Measurements from ENCODE around the gene FRMD5. TPM values are rescaled to one million over a fixed set of nuclear protein-coding genes. Genes with fewer than 3 reads are reported as not detected.

The FRMD5 gene
- total RNA-seq, 2 donors from 2014 or later = 3.6 to 7.0 TPM

DNA sequence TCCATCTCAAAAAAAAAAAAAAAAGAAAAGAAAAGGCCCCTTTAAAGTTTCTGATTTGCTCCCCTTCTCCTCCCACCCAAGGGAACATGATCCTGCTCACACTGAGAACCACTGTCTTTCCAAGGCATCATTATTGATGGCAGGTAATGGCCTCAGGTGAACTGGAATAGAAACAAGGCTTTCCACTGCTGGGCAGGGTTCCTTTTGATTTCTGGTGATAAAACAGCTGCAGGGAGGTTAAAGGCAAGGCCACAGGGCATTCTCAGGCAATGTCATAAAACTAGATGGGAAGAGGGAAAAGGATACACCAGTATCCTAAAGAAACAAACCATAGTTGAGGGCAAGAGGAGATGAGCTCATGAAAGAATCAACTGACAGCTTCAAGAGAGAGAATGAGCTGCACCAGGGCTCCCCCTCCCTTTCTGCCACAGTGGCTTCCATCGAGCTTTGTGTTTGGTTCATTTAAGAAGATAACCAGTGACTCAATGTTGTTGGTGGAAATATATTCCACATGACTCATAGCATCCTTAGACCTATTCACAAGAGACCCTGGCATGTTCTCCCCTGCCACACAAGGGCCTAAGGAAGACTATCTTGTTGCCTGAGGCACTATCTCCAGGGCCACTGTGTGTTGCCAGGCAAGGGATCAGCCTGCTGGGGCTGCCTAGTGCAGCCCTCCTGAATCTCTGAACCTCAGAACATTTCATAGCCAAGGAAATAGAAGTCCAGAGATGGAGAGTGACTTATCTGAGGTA, 281.9 kb downstream of the FRMD5 start:
- Mint-ChIP-seq H3K9me3 (no peaks in the 10 kb centered on the region), H3K4me3 (no peak overlapping the region), H3K4me1 (peaks cover 9% of the 10 kb centered on the region), H3K36me3 (ENCODE audit: low read depth) (peaks cover 2% of the 10 kb centered on the region), H3K27ac (peak overlapping the region; percentile 10), H3K27me3 (ENCODE audit: insufficient read depth) (no peaks in the 10 kb centered on the region)
- H3K36me3 ChIP-seq (ENCODE audit: control insufficient read depth, insufficient read depth, low read length) = no peaks in the 10 kb centered on the region
- H3K4me3 ChIP-seq (ENCODE audit: low read length) = no peak overlapping the region
- WGBS, 2 experiments (ENCODE audit: insufficient coverage in 1 of 2, insufficient read length in 1 of 2) = no CpG with 5 or more reads among the region's 1 CpG
- TF ChIP-seq, protein P1, sequence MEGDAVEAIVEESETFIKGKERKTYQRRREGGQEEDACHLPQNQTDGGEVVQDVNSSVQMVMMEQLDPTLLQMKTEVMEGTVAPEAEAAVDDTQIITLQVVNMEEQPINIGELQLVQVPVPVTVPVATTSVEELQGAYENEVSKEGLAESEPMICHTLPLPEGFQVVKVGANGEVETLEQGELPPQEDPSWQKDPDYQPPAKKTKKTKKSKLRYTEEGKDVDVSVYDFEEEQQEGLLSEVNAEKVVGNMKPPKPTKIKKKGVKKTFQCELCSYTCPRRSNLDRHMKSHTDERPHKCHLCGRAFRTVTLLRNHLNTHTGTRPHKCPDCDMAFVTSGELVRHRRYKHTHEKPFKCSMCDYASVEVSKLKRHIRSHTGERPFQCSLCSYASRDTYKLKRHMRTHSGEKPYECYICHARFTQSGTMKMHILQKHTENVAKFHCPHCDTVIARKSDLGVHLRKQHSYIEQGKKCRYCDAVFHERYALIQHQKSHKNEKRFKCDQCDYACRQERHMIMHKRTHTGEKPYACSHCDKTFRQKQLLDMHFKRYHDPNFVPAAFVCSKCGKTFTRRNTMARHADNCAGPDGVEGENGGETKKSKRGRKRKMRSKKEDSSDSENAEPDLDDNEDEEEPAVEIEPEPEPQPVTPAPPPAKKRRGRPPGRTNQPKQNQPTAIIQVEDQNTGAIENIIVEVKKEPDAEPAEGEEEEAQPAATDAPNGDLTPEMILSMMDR (conservative IDR thresholded peaks at IDR 0.05) = no peak
- H3K9me3 ChIP-seq (ENCODE audit: control insufficient read depth, low read length) = no peaks in the 10 kb centered on the region
- H3K9ac ChIP-seq (ENCODE audit: extremely low read depth, low read length, poor library complexity, severe bottlenecking) = no peak overlapping the region
- H3K27me3 ChIP-seq (ENCODE audit: control insufficient read depth, insufficient read depth, low read length, poor library complexity, severe bottlenecking) = no peaks in the 10 kb centered on the region
- no peak overlapping the region for H3K27ac ChIP-seq (ENCODE audit: low read depth, low read length)
- H3K4me1 ChIP-seq (ENCODE audit: control insufficient read depth, insufficient read depth, low read length) = no peaks in the 10 kb centered on the region
- no peak for DNase-seq

DNA sequence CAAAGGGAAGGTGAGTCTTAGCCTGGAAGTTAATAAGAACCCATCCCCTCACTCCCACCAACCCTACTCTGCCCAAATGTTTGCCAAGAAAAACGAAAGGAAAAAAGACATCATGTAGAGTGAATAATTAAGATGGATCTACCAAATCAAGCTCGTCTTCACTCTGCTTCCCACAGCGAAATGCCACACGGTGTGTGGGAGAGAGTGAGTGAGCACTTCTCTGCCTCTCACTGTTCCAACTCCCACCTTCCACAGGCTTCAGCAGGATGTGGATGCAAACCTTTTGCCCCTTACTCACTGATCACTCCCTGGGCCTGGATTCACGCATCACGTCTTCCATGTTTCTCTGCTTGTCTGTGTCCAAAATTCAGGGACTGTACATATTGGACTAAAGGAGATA, 282.9 kb downstream of the FRMD5 start:
- H3K27me3 Mint-ChIP-seq (ENCODE audit: insufficient read depth) = no peaks in the 10 kb centered on the region
- no peak for DNase-seq
- 93 to 94% methylated on average over 3 to 6 of the region's 6 CpGs for WGBS, 2 experiments (ENCODE audit: insufficient coverage in 1 of 2, insufficient read length in 1 of 2)
- no peaks in the 10 kb centered on the region for H3K9me3 ChIP-seq (ENCODE audit: control insufficient read depth, low read length)
- H3K4me3 ChIP-seq (ENCODE audit: low read length) = no peak overlapping the region
- H3K27ac Mint-ChIP-seq = no peak overlapping the region
- H3K4me1 ChIP-seq (ENCODE audit: control insufficient read depth, insufficient read depth, low read length) = no peaks in the 10 kb centered on the region
- H3K4me1 Mint-ChIP-seq = peaks cover 9% of the 10 kb centered on the region
- H3K36me3 Mint-ChIP-seq (ENCODE audit: low read depth) = peaks cover 2% of the 10 kb centered on the region
- H3K9ac ChIP-seq (ENCODE audit: extremely low read depth, low read length, poor library complexity, severe bottlenecking) = no peak overlapping the region
- H3K36me3 ChIP-seq (ENCODE audit: control insufficient read depth, insufficient read depth, low read length) = no peaks in the 10 kb centered on the region
- TF ChIP-seq, protein P1 (conservative IDR thresholded peaks at IDR 0.05) = no peak
- H3K4me3 Mint-ChIP-seq = no peak overlapping the region
- no peak overlapping the region for H3K27ac ChIP-seq (ENCODE audit: low read depth, low read length)
- H3K9me3 Mint-ChIP-seq = no peaks in the 10 kb centered on the region
- H3K27me3 ChIP-seq (ENCODE audit: control insufficient read depth, insufficient read depth, low read length, poor library complexity, severe bottlenecking) = no peaks in the 10 kb centered on the region

DNA sequence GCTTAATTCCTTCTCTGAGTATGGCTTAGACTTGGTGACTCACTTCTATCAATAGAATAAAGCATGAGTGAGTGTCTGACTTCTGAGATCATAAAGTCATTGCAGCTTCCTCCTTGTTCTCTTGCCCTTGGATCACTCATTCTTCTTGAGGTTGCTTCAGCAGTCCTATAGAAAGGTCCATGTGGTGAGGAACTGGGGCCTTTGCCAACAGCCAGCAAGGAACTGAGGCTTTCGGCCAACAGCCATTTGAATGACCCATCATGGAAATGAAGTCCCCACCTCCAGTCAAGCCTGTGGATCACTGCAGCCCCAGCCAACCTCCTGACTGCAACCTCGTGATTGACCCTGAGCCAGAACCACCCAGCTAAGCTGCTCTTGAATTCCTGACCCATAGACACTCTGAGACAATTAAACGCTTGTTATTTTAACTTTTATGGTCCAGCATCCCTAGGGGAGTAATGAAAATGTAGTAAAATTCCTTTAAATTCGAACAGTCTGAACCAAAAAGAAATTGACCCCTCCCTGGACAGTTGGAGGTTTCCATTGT, 283.8 kb downstream of the FRMD5 start:
- no peak overlapping the region for H3K27ac Mint-ChIP-seq
- Histone ChIP-seq H3K36me3 (ENCODE audit: control insufficient read depth, insufficient read depth, low read length) (no peaks in the 10 kb centered on the region), H3K9me3 (ENCODE audit: control insufficient read depth, low read length) (no peaks in the 10 kb centered on the region), H3K4me1 (ENCODE audit: control insufficient read depth, insufficient read depth, low read length) (no peaks in the 10 kb centered on the region), H3K27ac (ENCODE audit: low read depth, low read length) (no peak overlapping the region), H3K9ac (ENCODE audit: extremely low read depth, low read length, poor library complexity, severe bottlenecking) (no peak overlapping the region), H3K27me3 (ENCODE audit: control insufficient read depth, insufficient read depth, low read length, poor library complexity, severe bottlenecking) (no peaks in the 10 kb centered on the region), H3K4me3 (ENCODE audit: low read length) (no peak overlapping the region)
- H3K27me3 Mint-ChIP-seq (ENCODE audit: insufficient read depth) = no peaks in the 10 kb centered on the region
- H3K36me3 Mint-ChIP-seq (ENCODE audit: low read depth) = no peaks in the 10 kb centered on the region
- TF ChIP-seq, protein P1 (conservative IDR thresholded peaks at IDR 0.05) = no peak
- no peak overlapping the region for H3K4me3 Mint-ChIP-seq
- H3K9me3 Mint-ChIP-seq = no peaks in the 10 kb centered on the region
- H3K4me1 Mint-ChIP-seq = peaks cover 10% of the 10 kb centered on the region
- DNase-seq = no peak
- 87 to 90% methylated on average over 2 to 4 of the region's 4 CpGs for WGBS, 2 experiments (ENCODE audit: insufficient coverage in 1 of 2, insufficient read length in 1 of 2)

All from endodermal cell (in vitro differentiated cells).